Epithelial cell of esophagus (primary cell): ENCODE data around the gene MCOLN1.

Experiments
- DNase-seq: peaks from one replicate; pipeline ENCODE4 v3.0.0; 2010; ENCODE audit warnings: low read depth
- H3K4me3 ChIP-seq: 2 replicates; pipeline ENCODE4 v1.5.1; 2011; ENCODE audit warnings: mild to moderate bottlenecking, low read length, control low read depth
- CTCF ChIP-seq: IDR thresholded peaks from 2 replicates; pipeline ENCODE4 v1.5.1; 2011; ENCODE audit warnings: low read depth, mild to moderate bottlenecking, low read length, control low read depth, inconsistent platforms; ENCODE audit not compliant: insufficient read depth; ENCODE audit errors: missing control alignments

Gene MCOLN1

GRCh38 chr19:7524523-7524922 is 2.1 kb downstream of the MCOLN1 start:
- H3K4me3 ChIP-seq: no peak overlapping the region
- no peak for DNase-seq
- no peak for TF ChIP-seq CTCF

- no peak for DNase-seq
- TF ChIP-seq CTCF: no peak
- H3K4me3 ChIP-seq: no peak overlapping the region
Observed at GRCh38 chr19:7524992-7525739, 2.7 kb downstream of the MCOLN1 start.

- no peak for TF ChIP-seq CTCF
Observed at GRCh38 chr19:7526059-7526929, 3.9 kb downstream of the MCOLN1 start.

GRCh38 chr19:7527516-7528191 is 5.2 kb downstream of the MCOLN1 start:
- no peak for DNase-seq

More at GRCh38 chr19:7526059-7526929, 3.9 kb downstream of the MCOLN1 start:
- no peak overlapping the region for H3K4me3 ChIP-seq
- DNase-seq: no peak

GRCh38 chr19:7528192-7528519 is 5.7 kb downstream of the MCOLN1 start:
- H3K4me3 ChIP-seq: no peak overlapping the region
- no peak for DNase-seq
- no peak for TF ChIP-seq CTCF

More at GRCh38 chr19:7527516-7528191, 5.2 kb downstream of the MCOLN1 start:
- TF ChIP-seq CTCF: no peak
- H3K4me3 ChIP-seq: no peak overlapping the region

GRCh38 chr19:7528522-7529245 is 6.3 kb downstream of the MCOLN1 start:
- TF ChIP-seq CTCF: no peak
- no peak overlapping the region for H3K4me3 ChIP-seq

More at GRCh38 chr19:7528522-7529245, 6.3 kb downstream of the MCOLN1 start:
- no peak for DNase-seq
